ENCODE data around the gene PRRX2.
"Not testable (repeated sequence)": the region's sequence is repeated elsewhere in the genome, so short reads cannot be mapped to it uniquely, and the experiment has no call there.

GRCh38 chr9:129749052-129749451 is 83.6 kb downstream of the PRRX2 start:
- not testable (repeated sequence) for TF ChIP-seq CTCF (IDR thresholded peaks at IDR 0.05 in 4 of 5, conservative IDR thresholded peaks at IDR 0.05 in 1 of 5); POLR2A (IDR thresholded peaks at IDR 0.05)

Data from gastrocnemius medialis (tissue), 4 donors.